ENCODE results near the gene PLXNB3.

Gene PLXNB3

GRCh38 chrX:153773741-153774575, 9.9 kb downstream of the PLXNB3 start:
- ATAC-seq = no peak
- no peak for TF ChIP-seq ZFP30 (CRISPR knock-in tag; IDR thresholded peaks at IDR 0.05)
- TF ChIP-seq ARNTL (CRISPR knock-in tag; IDR thresholded peaks at IDR 0.05; ENCODE audit: borderline replicate concordance, low read depth) = no peak
- no peak for TF ChIP-seq ESRRG (CRISPR knock-in tag; IDR thresholded peaks at IDR 0.05)
- TF ChIP-seq, protein P1, sequence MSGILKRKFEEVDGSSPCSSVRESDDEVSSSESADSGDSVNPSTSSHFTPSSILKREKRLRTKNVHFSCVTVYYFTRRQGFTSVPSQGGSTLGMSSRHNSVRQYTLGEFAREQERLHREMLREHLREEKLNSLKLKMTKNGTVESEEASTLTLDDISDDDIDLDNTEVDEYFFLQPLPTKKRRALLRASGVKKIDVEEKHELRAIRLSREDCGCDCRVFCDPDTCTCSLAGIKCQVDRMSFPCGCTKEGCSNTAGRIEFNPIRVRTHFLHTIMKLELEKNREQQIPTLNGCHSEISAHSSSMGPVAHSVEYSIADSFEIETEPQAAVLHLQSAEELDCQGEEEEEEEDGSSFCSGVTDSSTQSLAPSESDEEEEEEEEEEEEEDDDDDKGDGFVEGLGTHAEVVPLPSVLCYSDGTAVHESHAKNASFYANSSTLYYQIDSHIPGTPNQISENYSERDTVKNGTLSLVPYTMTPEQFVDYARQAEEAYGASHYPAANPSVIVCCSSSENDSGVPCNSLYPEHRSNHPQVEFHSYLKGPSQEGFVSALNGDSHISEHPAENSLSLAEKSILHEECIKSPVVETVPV (CRISPR knock-in tag; IDR thresholded peaks at IDR 0.05) = no peak
- TF ChIP-seq ZC3H10 (CRISPR knock-in tag; IDR thresholded peaks at IDR 0.05) = no peak
- no peak for TF ChIP-seq TCF4 (CRISPR knock-in tag; IDR thresholded peaks at IDR 0.05; ENCODE audit: borderline replicate concordance)
- TF ChIP-seq ZNF8 (CRISPR knock-in tag; IDR thresholded peaks at IDR 0.05) = no peak
- TF ChIP-seq, protein P2, sequence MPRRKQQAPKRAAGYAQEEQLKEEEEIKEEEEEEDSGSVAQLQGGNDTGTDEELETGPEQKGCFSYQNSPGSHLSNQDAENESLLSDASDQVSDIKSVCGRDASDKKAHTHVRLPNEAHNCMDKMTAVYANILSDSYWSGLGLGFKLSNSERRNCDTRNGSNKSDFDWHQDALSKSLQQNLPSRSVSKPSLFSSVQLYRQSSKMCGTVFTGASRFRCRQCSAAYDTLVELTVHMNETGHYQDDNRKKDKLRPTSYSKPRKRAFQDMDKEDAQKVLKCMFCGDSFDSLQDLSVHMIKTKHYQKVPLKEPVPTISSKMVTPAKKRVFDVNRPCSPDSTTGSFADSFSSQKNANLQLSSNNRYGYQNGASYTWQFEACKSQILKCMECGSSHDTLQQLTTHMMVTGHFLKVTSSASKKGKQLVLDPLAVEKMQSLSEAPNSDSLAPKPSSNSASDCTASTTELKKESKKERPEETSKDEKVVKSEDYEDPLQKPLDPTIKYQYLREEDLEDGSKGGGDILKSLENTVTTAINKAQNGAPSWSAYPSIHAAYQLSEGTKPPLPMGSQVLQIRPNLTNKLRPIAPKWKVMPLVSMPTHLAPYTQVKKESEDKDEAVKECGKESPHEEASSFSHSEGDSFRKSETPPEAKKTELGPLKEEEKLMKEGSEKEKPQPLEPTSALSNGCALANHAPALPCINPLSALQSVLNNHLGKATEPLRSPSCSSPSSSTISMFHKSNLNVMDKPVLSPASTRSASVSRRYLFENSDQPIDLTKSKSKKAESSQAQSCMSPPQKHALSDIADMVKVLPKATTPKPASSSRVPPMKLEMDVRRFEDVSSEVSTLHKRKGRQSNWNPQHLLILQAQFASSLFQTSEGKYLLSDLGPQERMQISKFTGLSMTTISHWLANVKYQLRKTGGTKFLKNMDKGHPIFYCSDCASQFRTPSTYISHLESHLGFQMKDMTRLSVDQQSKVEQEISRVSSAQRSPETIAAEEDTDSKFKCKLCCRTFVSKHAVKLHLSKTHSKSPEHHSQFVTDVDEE (CRISPR knock-in tag; IDR thresholded peaks at IDR 0.05) = no peak
- no peak for TF ChIP-seq BACH2 (CRISPR knock-in tag; IDR thresholded peaks at IDR 0.05; ENCODE audit: borderline replicate concordance)
- TF ChIP-seq, protein P3, sequence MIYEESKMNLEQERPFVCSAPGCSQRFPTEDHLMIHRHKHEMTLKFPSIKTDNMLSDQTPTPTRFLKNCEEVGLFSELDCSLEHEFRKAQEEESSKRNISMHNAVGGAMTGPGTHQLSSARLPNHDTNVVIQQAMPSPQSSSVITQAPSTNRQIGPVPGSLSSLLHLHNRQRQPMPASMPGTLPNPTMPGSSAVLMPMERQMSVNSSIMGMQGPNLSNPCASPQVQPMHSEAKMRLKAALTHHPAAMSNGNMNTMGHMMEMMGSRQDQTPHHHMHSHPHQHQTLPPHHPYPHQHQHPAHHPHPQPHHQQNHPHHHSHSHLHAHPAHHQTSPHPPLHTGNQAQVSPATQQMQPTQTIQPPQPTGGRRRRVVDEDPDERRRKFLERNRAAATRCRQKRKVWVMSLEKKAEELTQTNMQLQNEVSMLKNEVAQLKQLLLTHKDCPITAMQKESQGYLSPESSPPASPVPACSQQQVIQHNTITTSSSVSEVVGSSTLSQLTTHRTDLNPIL (CRISPR knock-in tag; IDR thresholded peaks at IDR 0.05; ENCODE audit: low read depth) = no peak
- TF ChIP-seq OSR1 (CRISPR knock-in tag; IDR thresholded peaks at IDR 0.05) = no peak
- TF ChIP-seq CSDC2 (CRISPR knock-in tag; IDR thresholded peaks at IDR 0.05) = no peak
- TF ChIP-seq ZNF70 (CRISPR knock-in tag; IDR thresholded peaks at IDR 0.05) = no peak
- no peak for TF ChIP-seq ISL1 (CRISPR knock-in tag; IDR thresholded peaks at IDR 0.05)
- no peak for TF ChIP-seq ZNF565 (CRISPR knock-in tag; conservative IDR thresholded peaks at IDR 0.05; ENCODE audit: low read depth)
- no peak for TF ChIP-seq TOX (CRISPR knock-in tag; IDR thresholded peaks at IDR 0.05; ENCODE audit: borderline replicate concordance)
- no peak for TF ChIP-seq RARB (CRISPR knock-in tag; IDR thresholded peaks at IDR 0.05)

GRCh38 chrX:153774576-153775292, 10.7 kb downstream of the PLXNB3 start:
- no peak for ATAC-seq
- TF ChIP-seq, protein P3 (CRISPR knock-in tag; IDR thresholded peaks at IDR 0.05; ENCODE audit: low read depth) = no peak
- TF ChIP-seq BACH2 (CRISPR knock-in tag; IDR thresholded peaks at IDR 0.05; ENCODE audit: borderline replicate concordance) (no peak), ESRRG (CRISPR knock-in tag; IDR thresholded peaks at IDR 0.05) (no peak), ZNF8 (CRISPR knock-in tag; IDR thresholded peaks at IDR 0.05) (no peak), SNAI2 (CRISPR knock-in tag; IDR thresholded peaks at IDR 0.05) (no peak), PPARA (CRISPR knock-in tag; IDR thresholded peaks at IDR 0.05; ENCODE audit: borderline replicate concordance) (no peak), TOX (CRISPR knock-in tag; IDR thresholded peaks at IDR 0.05; ENCODE audit: borderline replicate concordance) (no peak), ARNTL (CRISPR knock-in tag; IDR thresholded peaks at IDR 0.05; ENCODE audit: borderline replicate concordance, low read depth) (no peak), RARB (CRISPR knock-in tag; IDR thresholded peaks at IDR 0.05) (no peak)
- TF ChIP-seq, protein P2 (CRISPR knock-in tag; IDR thresholded peaks at IDR 0.05) = no peak
- TF ChIP-seq, protein P1 (CRISPR knock-in tag; IDR thresholded peaks at IDR 0.05) = no peak
- TF ChIP-seq, protein P4, sequence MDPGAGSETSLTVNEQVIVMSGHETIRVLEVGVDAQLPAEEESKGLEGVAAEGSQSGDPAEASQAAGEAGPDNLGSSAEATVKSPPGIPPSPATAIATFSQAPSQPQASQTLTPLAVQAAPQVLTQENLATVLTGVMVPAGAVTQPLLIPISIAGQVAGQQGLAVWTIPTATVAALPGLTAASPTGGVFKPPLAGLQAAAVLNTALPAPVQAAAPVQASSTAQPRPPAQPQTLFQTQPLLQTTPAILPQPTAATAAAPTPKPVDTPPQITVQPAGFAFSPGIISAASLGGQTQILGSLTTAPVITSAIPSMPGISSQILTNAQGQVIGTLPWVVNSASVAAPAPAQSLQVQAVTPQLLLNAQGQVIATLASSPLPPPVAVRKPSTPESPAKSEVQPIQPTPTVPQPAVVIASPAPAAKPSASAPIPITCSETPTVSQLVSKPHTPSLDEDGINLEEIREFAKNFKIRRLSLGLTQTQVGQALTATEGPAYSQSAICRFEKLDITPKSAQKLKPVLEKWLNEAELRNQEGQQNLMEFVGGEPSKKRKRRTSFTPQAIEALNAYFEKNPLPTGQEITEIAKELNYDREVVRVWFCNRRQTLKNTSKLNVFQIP (CRISPR knock-in tag; IDR thresholded peaks at IDR 0.05; ENCODE audit: borderline replicate concordance, low read depth) = no peak
